Ishikawa (cell line): ENCODE measurements around the gene RER1.

Experiments
- CEBPB ChIP-seq: IDR thresholded peaks from 2 replicates; pipeline ENCODE4 v1.6.1; 2012
- CREB1 ChIP-seq: IDR thresholded peaks from 2 replicates; pipeline ENCODE4 v1.6.1; 2012; ENCODE audit warnings: low read depth
- EGR1 ChIP-seq: IDR thresholded peaks from 2 replicates; pipeline ENCODE4 v1.6.1; 2012
- EP300 ChIP-seq: IDR thresholded peaks from 2 replicates; pipeline ENCODE4 v1.6.1; 2012; ENCODE audit warnings: borderline replicate concordance
- FOXM1 ChIP-seq: IDR thresholded peaks from 2 replicates; pipeline ENCODE4 v1.6.1; 2012; ENCODE audit warnings: low read depth, borderline replicate concordance
- MAX ChIP-seq: IDR thresholded peaks from 2 replicates; pipeline ENCODE4 v1.6.1; 2012
- NFIC ChIP-seq: IDR thresholded peaks from 2 replicates; pipeline ENCODE4 v1.6.1; 2012
- RAD21 ChIP-seq: IDR thresholded peaks from 2 replicates; pipeline ENCODE4 v1.6.1; 2012; ENCODE audit warnings: low read depth
- REST ChIP-seq: IDR thresholded peaks from 2 replicates; pipeline ENCODE4 v1.6.1; 2012; ENCODE audit warnings: low read depth, mild to moderate bottlenecking
- TAF1 ChIP-seq: IDR thresholded peaks from 2 replicates; pipeline ENCODE4 v1.6.1; 2012; ENCODE audit warnings: low read depth, mild to moderate bottlenecking
- TCF12 ChIP-seq: IDR thresholded peaks from 2 replicates; pipeline ENCODE4 v1.6.1; 2012; ENCODE audit warnings: low read depth
- TEAD4 ChIP-seq: IDR thresholded peaks from 2 replicates; pipeline ENCODE4 v1.6.1; 2012
- USF1 ChIP-seq: IDR thresholded peaks from 2 replicates; pipeline ENCODE4 v1.6.1; 2012
- YY1 ChIP-seq: IDR thresholded peaks from 2 replicates; pipeline ENCODE4 v1.6.1; 2012; ENCODE audit warnings: low read depth
- ZBTB7A ChIP-seq: IDR thresholded peaks from 2 replicates; pipeline ENCODE4 v1.6.1; 2012; ENCODE audit warnings: low read depth

RER1 gene

GRCh38 chr1:2404890-2405511, 13.4 kb downstream of the RER1 start:
- no peak for TF ChIP-seq TCF12
- TF ChIP-seq TEAD4 = no peak
- no peak for TF ChIP-seq FOXM1
- TF ChIP-seq USF1 = no peak
- TF ChIP-seq YY1 = no peak
- no peak for TF ChIP-seq EGR1
- TF ChIP-seq CEBPB = no peak
- TF ChIP-seq CREB1 = no peak
- no peak for TF ChIP-seq NFIC
- TF ChIP-seq ZBTB7A = no peak
- no peak for TF ChIP-seq RAD21
- no peak for TF ChIP-seq REST

- no peak for TF ChIP-seq RAD21
- TF ChIP-seq CEBPB = no peak
- no peak for TF ChIP-seq FOXM1
- TF ChIP-seq ZBTB7A = no peak
- no peak for TF ChIP-seq TEAD4
- TF ChIP-seq MAX = no peak
- TF ChIP-seq NFIC = no peak
- no peak for TF ChIP-seq TAF1
- TF ChIP-seq EGR1 = no peak
- no peak for TF ChIP-seq CREB1
- TF ChIP-seq YY1 = no peak
- no peak for TF ChIP-seq EP300
- no peak for TF ChIP-seq REST
- no peak for TF ChIP-seq TCF12
Measured at GRCh38 chr1:2405588-2406295, 14.1 kb downstream of the RER1 start.

- TF ChIP-seq YY1 = no peak
- TF ChIP-seq USF1 = no peak
- TF ChIP-seq REST = no peak
- TF ChIP-seq ZBTB7A = no peak
- TF ChIP-seq TAF1 = no peak
- no peak for TF ChIP-seq EP300
- TF ChIP-seq EGR1 = no peak
- TF ChIP-seq CEBPB = no peak
- TF ChIP-seq TEAD4 = no peak
- TF ChIP-seq RAD21 = no peak
- no peak for TF ChIP-seq CREB1
- TF ChIP-seq NFIC = no peak
- no peak for TF ChIP-seq FOXM1
- no peak for TF ChIP-seq MAX
- TF ChIP-seq TCF12 = no peak
Measured at GRCh38 chr1:2406451-2407041, 14.9 kb downstream of the RER1 start.
